Smooth muscle cell of the umbilical artery (primary cell): ENCODE results near the gene CRNKL1. TPM values are rescaled to one million over a fixed set of nuclear protein-coding genes. Genes with fewer than 3 reads are reported as not detected.

Experiments used
- total RNA-seq: library from RNA; depleted of rRNA; stranded (reverse); fragments of >200 nt; gene quantifications from 2 replicates; pipeline ENCODE4 v1.2.3, GENCODE V29; 2014

The CRNKL1 gene
- total RNA-seq: 30.0 and 32.8 TPM in 2 replicates

DNA sequence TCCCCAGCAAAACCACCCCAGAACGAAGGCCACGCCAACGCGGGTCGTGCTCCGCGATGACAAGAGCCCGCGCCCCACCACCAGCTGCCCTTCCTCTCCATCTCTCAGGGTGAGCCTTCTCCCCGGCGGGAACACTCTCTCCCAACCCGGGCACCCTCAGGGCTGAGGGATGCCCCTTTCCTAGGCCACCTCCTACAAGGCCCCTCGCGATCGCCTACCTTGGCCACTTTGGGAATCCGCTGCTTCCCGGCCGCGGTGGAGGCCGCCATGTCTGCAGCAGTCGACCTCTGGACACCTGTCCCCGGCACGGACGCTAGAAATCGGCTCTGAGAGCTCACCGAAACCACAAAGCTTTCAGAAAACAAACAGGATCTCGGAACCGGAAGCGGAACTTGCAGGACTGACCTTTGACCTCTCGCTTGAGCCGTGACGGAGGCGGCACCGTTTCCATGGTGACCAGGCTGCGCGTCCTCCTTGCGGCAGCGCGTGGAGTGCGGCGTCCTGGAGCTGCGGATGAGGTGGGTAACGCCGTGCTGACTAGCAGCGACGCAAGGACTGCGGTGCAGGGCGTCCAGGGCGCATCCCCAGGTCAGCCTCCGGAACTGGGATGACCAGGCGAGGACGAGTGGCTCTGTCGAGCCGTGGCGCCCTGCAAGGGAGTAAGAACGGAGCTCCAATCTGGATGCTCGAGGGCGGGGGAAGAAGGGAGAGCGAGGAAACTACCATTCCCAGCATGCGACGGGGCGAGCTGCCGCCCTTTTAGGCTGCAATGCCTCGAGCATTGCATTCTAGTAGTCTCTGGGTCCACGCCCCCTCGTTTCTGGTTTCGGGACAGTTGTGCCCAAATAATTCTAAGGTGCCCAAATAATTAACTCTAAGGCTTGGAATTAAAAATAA lies at the start of gene CRNKL1, which contains the start of gene CFAP61:
Gene CRNKL1 (minus strand): TSS at position 393 of the 897 bp plus-strand sequence. CDS start 124 bp downstream, at position 269.
Gene CFAP61 (plus strand): TSS at position 459 of the 897 bp plus-strand sequence. CDS start 4,122 bp downstream, outside the sequence.

DNA sequence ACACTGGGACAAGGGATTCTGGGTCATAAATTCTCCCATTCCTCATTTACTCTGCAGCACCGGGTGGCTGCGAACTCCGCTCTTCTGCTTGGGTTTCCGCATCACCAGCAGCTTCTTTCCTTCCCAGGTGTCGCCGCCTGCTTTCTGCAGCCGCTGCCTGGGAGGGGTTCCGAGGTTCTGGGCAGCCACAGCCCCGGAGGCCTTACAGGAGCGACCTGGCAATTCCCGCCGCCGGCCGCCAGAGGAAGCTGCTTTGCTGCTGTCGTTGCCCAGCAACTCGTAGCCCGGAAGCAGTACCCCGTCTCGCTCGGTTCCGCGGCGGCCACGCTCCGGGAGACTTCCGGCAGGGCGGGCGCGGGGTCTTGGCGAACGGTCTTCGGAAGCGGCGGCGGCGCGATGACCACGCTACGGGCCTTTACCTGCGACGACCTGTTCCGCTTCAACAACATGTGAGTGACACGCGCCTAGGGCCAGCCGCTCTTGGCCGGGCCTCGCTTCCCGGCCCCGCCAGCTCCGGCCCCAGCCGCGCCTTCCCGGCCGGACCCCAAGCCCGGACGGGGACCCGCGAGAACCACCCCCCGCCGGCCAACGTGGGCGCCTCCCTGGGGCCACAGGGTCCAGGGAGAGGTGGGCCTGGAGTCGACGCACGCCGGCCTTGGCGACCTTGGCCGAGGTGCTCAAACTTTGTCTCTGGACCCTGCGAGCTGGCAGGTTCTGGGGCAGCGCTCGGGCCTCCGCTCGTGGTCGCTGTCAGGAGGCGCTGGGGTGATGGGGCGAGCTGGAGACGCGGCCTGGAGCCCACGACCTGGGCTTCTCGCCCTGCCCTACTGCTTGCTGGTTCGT lies 35.0 kb downstream of the CRNKL1 start, which contains the start of gene NAA20:
Gene NAA20 (plus strand): TSS at position 362 of the 843 bp plus-strand sequence. CDS start 35 bp downstream, at position 397.

Other genes with a start within 250 kb of the CRNKL1 start
- gene NAA20, start 35.1 kb downstream of the CRNKL1 start, total RNA-seq: 33.3 and 35.3 TPM in 2 replicates
- gene CFAP61, start 66 bp upstream of the CRNKL1 start, total RNA-seq: 0.32 TPM in 1 of 2 replicates, not detected in the other